ENCODE measurements around the gene PTRHD1.

GRCh38 chr2:24766609-24767008 is 26.6 kb downstream of the PTRHD1 start:
- TF ChIP-seq ZBTB11 (CRISPR knock-in tag; IDR thresholded peaks at IDR 0.05) (no peak), CTCF (IDR thresholded peaks at IDR 0.05 in 2 of 3, conservative IDR thresholded peaks at IDR 0.05 in 1 of 3; ENCODE audit: control insufficient read depth in 2 of 3, extremely low read depth in 1 of 3, insufficient read depth in 1 of 3, low read depth in 3 of 3, low read length in 3 of 3) (no peak), ZNF384 (IDR thresholded peaks at IDR 0.05; ENCODE audit: borderline replicate concordance, low read depth, low read length) (no peak), BHLHE40 (IDR thresholded peaks at IDR 0.05; ENCODE audit: borderline replicate concordance in 1 of 2, low read depth in 2 of 2, low read length in 1 of 2) (no peak), SP1 (IDR thresholded peaks at IDR 0.05; ENCODE audit: low read depth, low read length) (no peak), PRDM15 (CRISPR knock-in tag; IDR thresholded peaks at IDR 0.05) (no peak)
